H54 (cell line): Measurements from ENCODE around the gene CNTNAP4.

Experiments used
- DNase-seq: peaks from one replicate; pipeline ENCODE4 v3.0.0; 2011; ENCODE audit warnings: low spot score, mixed read lengths; ENCODE audit not compliant: insufficient read length
- FAIRE-seq: peaks from 3 replicates; lab custom pipeline; 2011; peaks lifted over from hg19 to GRCh38; lab: Jason Lieb, UNC
- POLR2A ChIP-seq: IDR thresholded peaks from 2 replicates; pipeline ENCODE4 v1.6.1; 2011; ENCODE audit warnings: low read depth, mild to moderate bottlenecking, low read length

Gene CNTNAP4

GRCh38 chr16:76502555-76502954 is 225.4 kb downstream of the CNTNAP4 start:
- FAIRE-seq (no peak), DNase-seq (no peak)
- no peak for TF ChIP-seq POLR2A

GRCh38 chr16:76503091-76503490 is 225.9 kb downstream of the CNTNAP4 start:
- no peak for TF ChIP-seq POLR2A
- DNase-seq: no peak
- no peak for FAIRE-seq

GRCh38 chr16:76511203-76511602 is 234.0 kb downstream of the CNTNAP4 start:
- DNase-seq (no peak), FAIRE-seq (no peak)
- no peak for TF ChIP-seq POLR2A

GRCh38 chr16:76518781-76519180 is 241.6 kb downstream of the CNTNAP4 start:
- no peak for TF ChIP-seq POLR2A
- DNase-seq (no peak), FAIRE-seq (no peak)

GRCh38 chr16:76524356-76524755 is 247.2 kb downstream of the CNTNAP4 start:
- TF ChIP-seq POLR2A: no peak
- FAIRE-seq: no peak

GRCh38 chr16:76524769-76525168 is 247.6 kb downstream of the CNTNAP4 start:
- TF ChIP-seq POLR2A: no peak
- FAIRE-seq: no peak
- DNase-seq: no peak

More at GRCh38 chr16:76524356-76524755, 247.2 kb downstream of the CNTNAP4 start:
- no peak for DNase-seq

GRCh38 chr16:76527244-76527643 is 250.0 kb downstream of the CNTNAP4 start:
- TF ChIP-seq POLR2A: no peak
- FAIRE-seq (no peak), DNase-seq (no peak)

GRCh38 chr16:76529120-76529519 is 251.9 kb downstream of the CNTNAP4 start:
- no peak for TF ChIP-seq POLR2A
- DNase-seq (no peak), FAIRE-seq (no peak)

- no peak for TF ChIP-seq POLR2A
- FAIRE-seq (no peak), DNase-seq (no peak)
These were observed 254.0 kb downstream of the CNTNAP4 start for GRCh38 chr16:76531236-76531635.

- FAIRE-seq (no peak), DNase-seq (no peak)
- TF ChIP-seq POLR2A: no peak
These were observed 255.2 kb downstream of the CNTNAP4 start for GRCh38 chr16:76532188-76532973.

GRCh38 chr16:76539609-76540008 is 262.4 kb downstream of the CNTNAP4 start:
- TF ChIP-seq POLR2A: no peak
- no peak for FAIRE-seq
- no peak for DNase-seq

- FAIRE-seq: no peak
- no peak for TF ChIP-seq POLR2A
- no peak for DNase-seq
These were observed 263.9 kb downstream of the CNTNAP4 start for GRCh38 chr16:76541070-76541469.

- no peak for TF ChIP-seq POLR2A
- DNase-seq: no peak
- no peak for FAIRE-seq
These were observed 288.3 kb downstream of the CNTNAP4 start for GRCh38 chr16:76565542-76565941.

- no peak for FAIRE-seq
- DNase-seq: no peak
- no peak for TF ChIP-seq POLR2A
These were observed 294.6 kb downstream of the CNTNAP4 start for GRCh38 chr16:76571755-76572154.

- DNase-seq (no peak), FAIRE-seq (no peak)
- TF ChIP-seq POLR2A: no peak
These were observed 296.1 kb downstream of the CNTNAP4 start for GRCh38 chr16:76573281-76573680.
